Stimulated activated CD4-positive, alpha-beta T cell treated with anti-CD3 and anti-CD28 coated beads, Interleukin-1b, Interleukin-23, amount 100 ng/mL, for 24 hours (primary cell): Measurements from ENCODE around the gene USP20.
"Not testable (repeated sequence)": the region's sequence is repeated elsewhere in the genome, so short reads cannot be mapped to it uniquely, and the experiment has no call there.

ENCODE experiments used
- DNase-seq, 4 experiments: peaks; one replicate each; pipeline ENCODE4 v3.0.0-alpha.2; 2020; ENCODE audit warnings: low read depth in 4 of 4, low spot score in 1 of 4

Gene USP20

GRCh38 chr9:129835128-129835859, at the start of gene USP20, which contains the start of gene C9orf78:
Gene USP20 (plus strand): TSS chr9:129835458. CDS start chr9:129852556, 17,098 bp downstream.
Gene C9orf78 (minus strand): TSS chr9:129835275. CDS start chr9:129835221, 54 bp downstream.
- DNase-seq, result peak; percentile 92 to 98 (median 94)

GRCh38 chr9:129785866-129786265, 49.4 kb upstream of the USP20 start:
- DNase-seq, result no peak

- DNase-seq, result no peak
These were observed 48.8 kb upstream of the USP20 start for GRCh38 chr9:129786481-129786880.

GRCh38 chr9:129794549-129794948, 40.7 kb upstream of the USP20 start:
- DNase-seq, result no peak

- DNase-seq, result not testable (repeated sequence)
These were observed 39.2 kb upstream of the USP20 start for GRCh38 chr9:129796029-129796428.

GRCh38 chr9:129798973-129799372, 36.3 kb upstream of the USP20 start:
- DNase-seq, result no peak

- no peak for DNase-seq
These were observed 33.8 kb upstream of the USP20 start for GRCh38 chr9:129801504-129801903.

- DNase-seq, result peak; percentile 85 to 92 (median 88)
These were observed 32.2 kb upstream of the USP20 start, which contains the start of gene TOR1B for GRCh38 chr9:129802833-129803675. Gene TOR1B (plus strand): TSS chr9:129803184. CDS start chr9:129803213, 29 bp downstream.

- no peak for DNase-seq
These were observed 31.6 kb upstream of the USP20 start for GRCh38 chr9:129803676-129804060.

- no peak for DNase-seq
These were observed 29.2 kb upstream of the USP20 start for GRCh38 chr9:129806061-129806460.

- no peak for DNase-seq
These were observed 25.9 kb upstream of the USP20 start for GRCh38 chr9:129809346-129809745.

GRCh38 chr9:129810116-129810515, 25.1 kb upstream of the USP20 start:
- no peak for DNase-seq

- DNase-seq, result no peak
These were observed 24.5 kb upstream of the USP20 start for GRCh38 chr9:129810788-129811187.

- no peak for DNase-seq
These were observed 23.3 kb upstream of the USP20 start for GRCh38 chr9:129811967-129812363.

- no peak for DNase-seq
These were observed 22.9 kb upstream of the USP20 start for GRCh38 chr9:129812385-129812784.

GRCh38 chr9:129813661-129814060, 21.6 kb upstream of the USP20 start:
- no peak for DNase-seq

- no peak for DNase-seq
These were observed 20.6 kb upstream of the USP20 start for GRCh38 chr9:129814432-129815223.

GRCh38 chr9:129815278-129815677, 20.0 kb upstream of the USP20 start:
- DNase-seq, result no peak

GRCh38 chr9:129816501-129817435, 18.5 kb upstream of the USP20 start:
- DNase-seq, result no peak

- no peak for DNase-seq
These were observed 12.2 kb upstream of the USP20 start for GRCh38 chr9:129822898-129823541.
